Ectodermal cell (in vitro differentiated cells): Measurements from ENCODE around the gene GMCL1.
"Not testable (repeated sequence)": the region's sequence is repeated elsewhere in the genome, so short reads cannot be mapped to it uniquely, and the experiment has no call there.

Experiments used
- H3K27ac ChIP-seq: 2 replicates; pipeline ENCODE4 v1.7.0; 2013; ENCODE audit warnings: mild to moderate bottlenecking, low read depth, low read length; ENCODE audit not compliant: insufficient read depth, poor library complexity, severe bottlenecking
- H3K27me3 ChIP-seq: 2 replicates; pipeline ENCODE4 v1.7.0; 2013; ENCODE audit warnings: mild to moderate bottlenecking, low read length; ENCODE audit not compliant: insufficient read depth, control insufficient read depth, poor library complexity, severe bottlenecking
- H3K36me3 ChIP-seq: one replicate; pipeline ENCODE4 v1.7.0; 2013; ENCODE audit warnings: low read length; ENCODE audit not compliant: control insufficient read depth, insufficient read depth
- H3K4me1 ChIP-seq: one replicate; pipeline ENCODE4 v1.7.0; 2013; ENCODE audit warnings: low read length; ENCODE audit not compliant: control insufficient read depth, insufficient read depth
- H3K4me3 ChIP-seq: 2 replicates; pipeline ENCODE4 v1.7.0; 2013; ENCODE audit warnings: low read depth, low read length, control low read depth; ENCODE audit not compliant: insufficient read depth
- H3K9me3 ChIP-seq: 2 replicates; pipeline ENCODE4 v1.7.0; 2013; ENCODE audit warnings: mild to moderate bottlenecking, low read length, moderate library complexity; ENCODE audit not compliant: control insufficient read depth
- WGBS, 2 experiments: methylation state at CpG; one replicate each; pipeline ENCODE4 v1.1.7; 2013; ENCODE audit warnings: missing lambda C conversion rate in 2 of 2; 5-methylcytosine and 5-hydroxymethylcytosine counted together

The GMCL1 gene

GRCh38 chr2:69830045-69830905 lies 815 bp downstream of the GMCL1 start:
- no peak overlapping the region for H3K27ac ChIP-seq

GRCh38 chr2:69830906-69831241 lies 1.4 kb downstream of the GMCL1 start:
- WGBS, 2 experiments = 88 to 90% methylated on average over 13 of the region's 13 CpGs
- H3K36me3 ChIP-seq, H3K27ac ChIP-seq, H3K4me1 ChIP-seq, H3K9me3 ChIP-seq, H3K27me3 ChIP-seq: not testable (repeated sequence)
- peak overlapping the region; percentile 92 for H3K4me3 ChIP-seq

More at GRCh38 chr2:69830045-69830905, 815 bp downstream of the GMCL1 start:
- Histone ChIP-seq H3K27me3 (no peaks in the 10 kb centered on the region), H3K4me3 (peak overlapping the region; percentile 92), H3K36me3 (no peaks in the 10 kb centered on the region), H3K9me3 (no peaks in the 10 kb centered on the region), H3K4me1 (no peaks in the 10 kb centered on the region)
- WGBS, 2 experiments = 4% methylated on average over 45 of the region's 45 CpGs

- Histone ChIP-seq H3K27me3 (no peaks in the 10 kb centered on the region), H3K4me1 (no peaks in the 10 kb centered on the region), H3K36me3 (no peaks in the 10 kb centered on the region), H3K27ac (no peak overlapping the region), H3K9me3 (no peaks in the 10 kb centered on the region), H3K4me3 (no peak overlapping the region)
- 93 to 95% methylated on average over 6 of the region's 6 CpGs for WGBS, 2 experiments
These were observed 2.0 kb downstream of the GMCL1 start for GRCh38 chr2:69831354-69831905.

GRCh38 chr2:69833752-69834151 lies 4.3 kb downstream of the GMCL1 start:
- no peak overlapping the region for H3K4me3 ChIP-seq
- H3K36me3 ChIP-seq = no peaks in the 10 kb centered on the region
- H3K4me1 ChIP-seq = no peaks in the 10 kb centered on the region
- H3K27me3 ChIP-seq = no peaks in the 10 kb centered on the region
- WGBS, 2 experiments = 86 to 100% methylated on average over 1 to 3 of the region's 3 CpGs
- no peaks in the 10 kb centered on the region for H3K9me3 ChIP-seq
- H3K27ac ChIP-seq = no peak overlapping the region

GRCh38 chr2:69835666-69836065 lies 6.2 kb downstream of the GMCL1 start:
- H3K36me3 ChIP-seq = peaks cover 7% of the 10 kb centered on the region

GRCh38 chr2:69836316-69836715 lies 6.9 kb downstream of the GMCL1 start:
- Histone ChIP-seq H3K4me3 (no peak overlapping the region), H3K9me3 (no peaks in the 10 kb centered on the region), H3K36me3 (peaks cover 7% of the 10 kb centered on the region), H3K27me3 (no peaks in the 10 kb centered on the region), H3K4me1 (no peaks in the 10 kb centered on the region), H3K27ac (no peak overlapping the region)
- WGBS, 2 experiments = 66 to 68% methylated on average over 5 of the region's 5 CpGs

More at GRCh38 chr2:69835666-69836065, 6.2 kb downstream of the GMCL1 start:
- H3K9me3 ChIP-seq = no peaks in the 10 kb centered on the region
- H3K27ac ChIP-seq = no peak overlapping the region
- WGBS, 2 experiments = 90 to 95% methylated on average over 2 of the region's 2 CpGs
- H3K4me3 ChIP-seq = no peak overlapping the region
- no peaks in the 10 kb centered on the region for H3K4me1 ChIP-seq
- H3K27me3 ChIP-seq = no peaks in the 10 kb centered on the region

GRCh38 chr2:69837533-69837932 lies 8.1 kb downstream of the GMCL1 start:
- no peaks in the 10 kb centered on the region for H3K4me1 ChIP-seq
- peaks cover 7% of the 10 kb centered on the region for H3K36me3 ChIP-seq
- 100% methylated on average over 1 to 2 of the region's 2 CpGs for WGBS, 2 experiments

GRCh38 chr2:69843993-69844392 lies 14.5 kb downstream of the GMCL1 start:
- H3K36me3 ChIP-seq = peaks cover 10% of the 10 kb centered on the region
- H3K27ac ChIP-seq = no peak overlapping the region
- no peaks in the 10 kb centered on the region for H3K4me1 ChIP-seq
- no peaks in the 10 kb centered on the region for H3K9me3 ChIP-seq
- H3K27me3 ChIP-seq = no peaks in the 10 kb centered on the region
- H3K4me3 ChIP-seq = no peak overlapping the region

More at GRCh38 chr2:69837533-69837932, 8.1 kb downstream of the GMCL1 start:
- Histone ChIP-seq H3K9me3 (no peaks in the 10 kb centered on the region), H3K27ac (no peak overlapping the region), H3K27me3 (no peaks in the 10 kb centered on the region), H3K4me3 (no peak overlapping the region)

- Histone ChIP-seq H3K4me3 (no peak overlapping the region), H3K4me1 (no peaks in the 10 kb centered on the region), H3K9me3 (no peaks in the 10 kb centered on the region), H3K36me3 (peaks cover 10% of the 10 kb centered on the region), H3K27me3 (no peaks in the 10 kb centered on the region), H3K27ac (no peak overlapping the region)
- 86 to 97% methylated on average over 2 of the region's 3 CpGs for WGBS, 2 experiments
These were observed 15.1 kb downstream of the GMCL1 start for GRCh38 chr2:69844560-69844959.

- no peak overlapping the region for H3K27ac ChIP-seq
- no peak overlapping the region for H3K4me3 ChIP-seq
- H3K4me1 ChIP-seq = no peaks in the 10 kb centered on the region
- no peaks in the 10 kb centered on the region for H3K27me3 ChIP-seq
- 84 to 91% methylated on average over 5 to 9 of the region's 9 CpGs for WGBS, 2 experiments
- H3K36me3 ChIP-seq = peaks cover 6% of the 10 kb centered on the region
- H3K9me3 ChIP-seq = no peaks in the 10 kb centered on the region
These were observed 17.0 kb downstream of the GMCL1 start for GRCh38 chr2:69846182-69847067.
